ENCODE measurements around the gene C1orf159.

The C1orf159 gene

DNA sequence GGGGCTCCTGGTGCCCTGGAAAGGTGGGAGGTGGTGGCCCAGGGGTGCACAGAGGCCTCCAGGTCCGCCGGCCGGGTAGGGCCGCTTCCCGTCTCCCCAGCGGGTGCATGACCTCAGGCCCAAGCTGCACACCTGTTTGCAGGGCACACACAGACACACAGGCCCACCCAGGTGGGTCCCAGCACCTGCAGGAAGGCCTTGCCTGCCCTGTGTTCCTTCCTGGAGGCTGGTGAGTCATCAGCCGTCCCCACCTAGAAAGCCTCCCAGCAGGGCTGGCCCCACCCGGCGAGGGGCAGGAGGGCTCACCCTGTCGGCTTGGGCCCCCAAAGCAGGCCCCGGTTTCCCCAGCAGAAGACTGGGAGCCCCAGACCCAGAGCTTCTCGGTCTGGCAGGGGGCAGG lies 34.2 kb upstream of the C1orf159 start:
- H3K4me3 ChIP-seq (ENCODE audit: low read length in 2 of 2): no peak overlapping the region
- H3K27ac ChIP-seq (ENCODE audit: low read depth in 2 of 2, low read length in 2 of 2): peak overlapping the region; percentile 75 to 85
- H3K27me3 ChIP-seq (ENCODE audit: control insufficient read depth in 2 of 2, insufficient read depth in 2 of 2, low read length in 2 of 2): no peaks in the 10 kb centered on the region
- peaks cover 17 to 20% of the 10 kb centered on the region in 2 donors for H3K4me1 ChIP-seq (ENCODE audit: control insufficient read depth in 2 of 2, insufficient read depth in 2 of 2, low read length in 2 of 2)
- H3K9me3 ChIP-seq (ENCODE audit: control insufficient read depth in 2 of 2, low read length in 2 of 2): no peaks in the 10 kb centered on the region
- H3K9ac ChIP-seq (ENCODE audit: low read depth in 1 of 2, low read length in 2 of 2): peak overlapping the region; percentile 41 to 78
- H3K36me3 ChIP-seq (ENCODE audit: control insufficient read depth in 2 of 2, insufficient read depth in 2 of 2, low read length in 2 of 2): no peaks in the 10 kb centered on the region

DNA sequence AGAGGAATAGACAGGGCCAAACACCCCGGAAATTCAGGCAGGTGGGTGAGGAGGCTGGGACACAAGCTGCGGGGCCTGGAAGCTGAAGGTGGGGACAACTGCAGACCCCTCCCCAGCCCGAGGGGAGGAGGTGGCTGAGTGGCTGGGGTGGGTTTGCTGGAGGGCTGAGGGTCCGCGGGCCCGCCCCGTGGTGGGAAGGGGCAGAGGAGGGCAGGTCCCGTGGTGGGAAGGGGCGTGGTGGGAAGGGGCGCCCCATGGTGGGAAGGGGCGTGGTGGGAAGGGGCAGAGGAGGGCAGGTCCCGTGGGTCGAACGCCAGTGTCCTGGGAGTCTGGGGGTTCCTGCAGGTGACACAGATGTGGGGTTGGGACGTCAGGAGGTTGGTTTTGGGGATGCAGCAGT lies 33.5 kb upstream of the C1orf159 start:
- H3K36me3 ChIP-seq (ENCODE audit: control insufficient read depth in 2 of 2, insufficient read depth in 2 of 2, low read length in 2 of 2): no peaks in the 10 kb centered on the region
- H3K9ac ChIP-seq (ENCODE audit: low read depth in 1 of 2, low read length in 2 of 2): peak overlapping the region; percentile 41 to 78
- H3K27ac ChIP-seq (ENCODE audit: low read depth in 2 of 2, low read length in 2 of 2): peak overlapping the region; percentile 75 to 85
- H3K4me1 ChIP-seq (ENCODE audit: control insufficient read depth in 2 of 2, insufficient read depth in 2 of 2, low read length in 2 of 2): peaks cover 23 to 27% of the 10 kb centered on the region in 2 donors
- H3K9me3 ChIP-seq (ENCODE audit: control insufficient read depth in 2 of 2, low read length in 2 of 2): no peaks in the 10 kb centered on the region
- no peak overlapping the region for H3K4me3 ChIP-seq (ENCODE audit: low read length in 2 of 2)
- H3K27me3 ChIP-seq (ENCODE audit: control insufficient read depth in 2 of 2, insufficient read depth in 2 of 2, low read length in 2 of 2): no peaks in the 10 kb centered on the region

DNA sequence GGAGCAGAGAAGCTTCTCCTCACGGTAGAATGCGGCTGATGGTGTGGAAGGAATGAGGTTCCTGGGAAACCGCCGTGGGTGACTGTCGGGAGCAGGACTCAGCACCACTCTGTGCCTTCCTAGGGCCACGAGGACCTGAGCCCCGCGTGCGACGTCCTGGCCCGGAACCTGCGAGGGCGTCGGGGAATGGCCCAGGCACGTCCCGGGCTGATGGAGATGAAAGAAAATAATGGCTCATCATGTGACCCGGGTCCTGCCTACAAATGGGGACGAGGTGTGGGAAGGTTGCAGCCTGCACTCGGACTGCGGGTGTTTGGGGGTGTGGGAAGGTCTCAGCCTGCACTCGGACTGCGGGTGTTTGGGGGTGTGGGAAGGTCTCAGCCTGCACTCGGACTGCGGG lies 32.7 kb upstream of the C1orf159 start:
- Histone ChIP-seq H3K9me3 (ENCODE audit: control insufficient read depth in 2 of 2, low read length in 2 of 2) (no peaks in the 10 kb centered on the region), H3K4me3 (ENCODE audit: low read length in 2 of 2) (no peak overlapping the region), H3K27me3 (ENCODE audit: control insufficient read depth in 2 of 2, insufficient read depth in 2 of 2, low read length in 2 of 2) (no peaks in the 10 kb centered on the region), H3K9ac (ENCODE audit: low read depth in 1 of 2, low read length in 2 of 2) (no peak overlapping the region), H3K36me3 (ENCODE audit: control insufficient read depth in 2 of 2, insufficient read depth in 2 of 2, low read length in 2 of 2) (no peaks in the 10 kb centered on the region), H3K27ac (ENCODE audit: low read depth in 2 of 2, low read length in 2 of 2) (no peak overlapping the region), H3K4me1 (ENCODE audit: control insufficient read depth in 2 of 2, insufficient read depth in 2 of 2, low read length in 2 of 2) (peaks cover 31 to 35% of the 10 kb centered on the region in 2 donors)

DNA sequence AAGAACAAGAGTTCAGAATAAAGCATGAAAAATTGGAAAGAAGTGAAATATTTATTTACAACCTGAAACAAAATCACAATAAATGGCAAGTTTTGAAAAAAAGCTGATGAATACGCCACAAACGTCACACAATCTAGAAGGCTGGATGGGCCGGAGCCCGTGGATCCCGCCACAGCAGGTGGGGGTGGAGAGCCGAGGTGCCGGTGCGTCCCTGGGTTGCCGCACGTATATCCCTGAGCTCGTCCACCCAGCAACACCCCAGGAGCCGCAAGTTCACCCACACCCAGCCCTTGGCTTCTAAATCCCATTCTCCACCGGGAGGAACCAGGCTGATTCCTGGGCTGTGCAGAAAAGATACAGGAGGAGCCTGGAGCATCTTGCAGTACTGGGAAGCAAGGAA lies 32.2 kb upstream of the C1orf159 start:
- Histone ChIP-seq H3K27me3 (ENCODE audit: control insufficient read depth in 2 of 2, insufficient read depth in 2 of 2, low read length in 2 of 2) (no peaks in the 10 kb centered on the region), H3K9me3 (ENCODE audit: control insufficient read depth in 2 of 2, low read length in 2 of 2) (no peaks in the 10 kb centered on the region), H3K4me1 (ENCODE audit: control insufficient read depth in 2 of 2, insufficient read depth in 2 of 2, low read length in 2 of 2) (peaks cover 36 to 40% of the 10 kb centered on the region in 2 donors), H3K4me3 (ENCODE audit: low read length in 2 of 2) (no peak overlapping the region), H3K27ac (ENCODE audit: low read depth in 2 of 2, low read length in 2 of 2) (no peak overlapping the region), H3K9ac (ENCODE audit: low read depth in 1 of 2, low read length in 2 of 2) (no peak overlapping the region), H3K36me3 (ENCODE audit: control insufficient read depth in 2 of 2, insufficient read depth in 2 of 2, low read length in 2 of 2) (no peaks in the 10 kb centered on the region)

DNA sequence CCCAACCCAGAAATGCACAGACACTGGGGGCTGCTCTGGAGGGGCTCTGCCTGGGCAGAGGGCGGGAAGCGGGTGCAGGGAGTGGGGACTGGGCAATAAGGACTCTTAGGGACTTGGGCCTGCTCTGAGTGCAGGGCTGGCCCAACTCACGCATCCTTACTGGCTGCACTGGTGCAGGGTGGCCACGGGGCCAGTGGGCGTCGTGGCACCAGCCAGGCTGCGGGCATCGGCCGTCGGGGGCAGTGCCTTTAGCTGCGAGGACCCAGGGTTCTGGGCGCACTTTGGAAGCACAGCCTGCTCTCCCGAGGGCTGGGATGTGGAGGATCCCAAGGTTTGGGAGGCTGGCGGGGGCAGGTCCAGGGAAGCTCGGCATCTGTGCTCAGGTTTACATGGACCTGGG lies 30.7 kb upstream of the C1orf159 start:
- H3K27ac ChIP-seq (ENCODE audit: low read depth in 2 of 2, low read length in 2 of 2): no peak overlapping the region
- H3K9ac ChIP-seq (ENCODE audit: low read depth in 1 of 2, low read length in 2 of 2): no peak overlapping the region
- no peaks in the 10 kb centered on the region for H3K27me3 ChIP-seq (ENCODE audit: control insufficient read depth in 2 of 2, insufficient read depth in 2 of 2, low read length in 2 of 2)
- no peaks in the 10 kb centered on the region for H3K36me3 ChIP-seq (ENCODE audit: control insufficient read depth in 2 of 2, insufficient read depth in 2 of 2, low read length in 2 of 2)
- peaks cover 40 to 47% of the 10 kb centered on the region in 2 donors for H3K4me1 ChIP-seq (ENCODE audit: control insufficient read depth in 2 of 2, insufficient read depth in 2 of 2, low read length in 2 of 2)
- no peak overlapping the region for H3K4me3 ChIP-seq (ENCODE audit: low read length in 2 of 2)
- H3K9me3 ChIP-seq (ENCODE audit: control insufficient read depth in 2 of 2, low read length in 2 of 2): no peaks in the 10 kb centered on the region

DNA sequence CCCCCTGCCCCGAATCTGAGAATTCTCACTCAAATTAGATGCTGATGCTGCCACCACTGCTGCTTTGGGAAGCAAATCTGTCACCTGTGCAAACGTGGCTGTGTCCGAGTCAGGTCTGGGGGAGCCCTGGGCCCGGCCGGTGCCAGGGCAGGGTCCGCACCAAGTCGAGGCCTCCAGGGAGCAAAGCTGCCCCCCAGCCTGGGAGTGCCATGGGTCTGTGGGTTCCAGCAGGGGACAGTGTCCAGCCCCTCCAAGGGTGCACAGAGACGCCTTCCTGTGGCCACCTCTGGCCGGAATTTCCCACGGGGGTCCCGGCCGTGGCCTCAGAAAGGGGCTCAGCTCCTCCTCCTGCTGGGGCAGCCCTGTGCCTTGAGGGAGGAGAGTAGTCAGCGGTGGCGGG lies 30.1 kb upstream of the C1orf159 start:
- H3K4me1 ChIP-seq (ENCODE audit: control insufficient read depth in 2 of 2, insufficient read depth in 2 of 2, low read length in 2 of 2): peaks cover 40 to 47% of the 10 kb centered on the region in 2 donors
- H3K27ac ChIP-seq (ENCODE audit: low read depth in 2 of 2, low read length in 2 of 2): peak overlapping the region; percentile 9 to 98
- no peaks in the 10 kb centered on the region for H3K27me3 ChIP-seq (ENCODE audit: control insufficient read depth in 2 of 2, insufficient read depth in 2 of 2, low read length in 2 of 2)
- H3K4me3 ChIP-seq (ENCODE audit: low read length in 2 of 2): no peak overlapping the region
- no peak overlapping the region for H3K9ac ChIP-seq (ENCODE audit: low read depth in 1 of 2, low read length in 2 of 2)
- H3K36me3 ChIP-seq (ENCODE audit: control insufficient read depth in 2 of 2, insufficient read depth in 2 of 2, low read length in 2 of 2): no peaks in the 10 kb centered on the region
- H3K9me3 ChIP-seq (ENCODE audit: control insufficient read depth in 2 of 2, low read length in 2 of 2): no peaks in the 10 kb centered on the region

DNA sequence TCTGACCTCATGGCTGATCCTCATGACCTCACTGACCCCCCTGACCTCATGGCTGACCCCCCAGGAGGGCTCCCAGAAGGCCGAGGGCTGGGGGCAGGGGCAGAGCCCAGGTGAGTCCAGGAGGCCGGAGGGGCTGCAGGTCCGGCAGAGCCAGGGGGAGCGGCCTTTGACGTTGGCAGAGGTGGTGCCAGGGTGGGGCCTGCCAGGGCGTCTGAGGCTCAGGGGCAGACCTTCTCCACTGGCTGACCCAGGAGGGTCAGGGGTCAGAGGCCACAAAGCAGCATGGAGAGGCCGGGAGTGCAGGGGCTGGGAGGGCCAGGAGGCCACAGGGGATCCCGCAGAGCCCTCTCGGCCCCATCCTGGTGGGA lies 29.6 kb upstream of the C1orf159 start:
- Histone ChIP-seq H3K27me3 (ENCODE audit: control insufficient read depth in 2 of 2, insufficient read depth in 2 of 2, low read length in 2 of 2) (no peaks in the 10 kb centered on the region), H3K9me3 (ENCODE audit: control insufficient read depth in 2 of 2, low read length in 2 of 2) (no peaks in the 10 kb centered on the region), H3K36me3 (ENCODE audit: control insufficient read depth in 2 of 2, insufficient read depth in 2 of 2, low read length in 2 of 2) (no peaks in the 10 kb centered on the region), H3K4me1 (ENCODE audit: control insufficient read depth in 2 of 2, insufficient read depth in 2 of 2, low read length in 2 of 2) (peaks cover 39 to 50% of the 10 kb centered on the region in 2 donors), H3K27ac (ENCODE audit: low read depth in 2 of 2, low read length in 2 of 2) (peak overlapping the region; percentile 95 to 98), H3K9ac (ENCODE audit: low read depth in 1 of 2, low read length in 2 of 2) (peak overlapping the region in 1 of 2 donors; percentile 79), H3K4me3 (ENCODE audit: low read length in 2 of 2) (peak overlapping the region; percentile 31 to 58)

DNA sequence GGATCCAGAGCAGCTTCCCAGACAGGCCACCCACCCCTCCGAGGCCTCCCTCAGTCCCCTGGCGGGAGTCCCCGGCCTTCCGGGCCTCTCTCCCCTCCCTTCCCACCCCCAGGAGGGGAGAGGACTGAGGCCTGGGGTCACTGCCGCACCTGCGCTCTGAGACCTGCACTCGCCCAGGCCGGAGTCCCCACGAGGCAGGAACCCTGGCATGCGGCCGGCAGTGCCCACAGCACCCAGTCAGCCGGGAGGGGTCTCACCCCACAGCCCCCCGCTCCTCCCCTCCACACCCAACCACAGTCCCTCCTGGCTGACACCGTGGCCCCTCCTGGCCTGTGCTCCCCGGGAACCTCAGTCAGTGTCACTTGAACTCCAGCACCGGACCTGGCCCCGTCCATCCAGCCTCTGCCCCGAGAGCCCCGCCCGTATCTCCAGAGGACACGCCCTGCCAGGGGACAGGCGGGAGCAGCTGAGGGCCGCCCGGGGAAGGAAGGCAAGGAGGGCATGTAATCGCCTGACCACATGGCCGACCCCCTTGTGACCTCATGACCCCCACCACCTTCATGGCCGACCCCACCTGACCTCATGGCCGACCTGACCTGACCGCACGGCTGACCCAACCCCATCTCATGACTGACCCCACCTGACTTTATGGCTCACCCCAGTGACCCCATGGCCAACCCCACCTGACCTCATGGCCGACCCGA lies 29.1 kb upstream of the C1orf159 start:
- Histone ChIP-seq H3K4me3 (ENCODE audit: low read length in 2 of 2) (peak overlapping the region; percentile 31 to 58), H3K27me3 (ENCODE audit: control insufficient read depth in 2 of 2, insufficient read depth in 2 of 2, low read length in 2 of 2) (no peaks in the 10 kb centered on the region), H3K4me1 (ENCODE audit: control insufficient read depth in 2 of 2, insufficient read depth in 2 of 2, low read length in 2 of 2) (peaks cover 34 to 46% of the 10 kb centered on the region in 2 donors), H3K27ac (ENCODE audit: low read depth in 2 of 2, low read length in 2 of 2) (peak overlapping the region; percentile 95 to 98), H3K9me3 (ENCODE audit: control insufficient read depth in 2 of 2, low read length in 2 of 2) (no peaks in the 10 kb centered on the region), H3K9ac (ENCODE audit: low read depth in 1 of 2, low read length in 2 of 2) (peak overlapping the region; percentile 52 to 79), H3K36me3 (ENCODE audit: control insufficient read depth in 2 of 2, insufficient read depth in 2 of 2, low read length in 2 of 2) (no peaks in the 10 kb centered on the region)

DNA sequence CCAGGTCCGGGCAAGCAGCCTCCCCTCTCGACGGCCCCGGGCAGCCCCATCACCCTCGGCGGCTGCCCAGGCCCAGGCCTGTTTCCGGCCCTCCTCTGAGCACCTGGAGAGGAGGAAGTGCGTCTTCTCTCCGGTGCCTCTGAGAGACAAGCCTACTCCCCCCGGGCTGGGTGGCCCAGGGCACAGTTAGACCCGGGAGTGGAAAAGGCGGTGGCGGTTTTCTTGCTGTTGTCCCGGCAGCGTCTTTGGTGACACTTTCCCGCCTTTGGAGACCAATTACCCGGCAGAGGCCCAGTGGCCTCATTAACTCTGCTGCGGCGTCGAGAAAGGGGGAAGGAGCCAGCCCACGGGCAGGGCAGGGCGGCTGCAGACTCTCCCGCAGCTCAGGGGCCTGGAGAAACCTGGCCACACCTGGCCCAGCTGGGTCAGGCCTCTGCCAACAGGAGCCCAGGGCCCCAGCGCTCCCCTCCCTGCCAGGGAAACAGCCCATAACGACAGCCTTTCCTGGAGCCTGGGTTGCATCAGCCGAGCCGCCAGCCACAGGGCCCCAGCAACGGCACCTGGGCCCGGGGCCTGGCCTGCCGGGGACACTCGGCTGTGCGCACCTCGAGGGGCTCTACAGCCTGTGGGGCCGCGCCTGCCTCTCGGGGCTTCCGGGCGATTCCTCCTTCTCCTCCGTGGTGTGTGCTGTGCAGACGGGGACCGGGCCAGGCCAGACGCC lies 28.4 kb upstream of the C1orf159 start:
- Histone ChIP-seq H3K36me3 (ENCODE audit: control insufficient read depth in 2 of 2, insufficient read depth in 2 of 2, low read length in 2 of 2) (no peaks in the 10 kb centered on the region), H3K27me3 (ENCODE audit: control insufficient read depth in 2 of 2, insufficient read depth in 2 of 2, low read length in 2 of 2) (no peaks in the 10 kb centered on the region), H3K9ac (ENCODE audit: low read depth in 1 of 2, low read length in 2 of 2) (peak overlapping the region; percentile 70 to 79), H3K9me3 (ENCODE audit: control insufficient read depth in 2 of 2, low read length in 2 of 2) (no peaks in the 10 kb centered on the region), H3K4me3 (ENCODE audit: low read length in 2 of 2) (peak overlapping the region; percentile 28 to 58), H3K27ac (ENCODE audit: low read depth in 2 of 2, low read length in 2 of 2) (peak overlapping the region; percentile 95 to 98), H3K4me1 (ENCODE audit: control insufficient read depth in 2 of 2, insufficient read depth in 2 of 2, low read length in 2 of 2) (peaks cover 29 to 39% of the 10 kb centered on the region in 2 donors)

DNA sequence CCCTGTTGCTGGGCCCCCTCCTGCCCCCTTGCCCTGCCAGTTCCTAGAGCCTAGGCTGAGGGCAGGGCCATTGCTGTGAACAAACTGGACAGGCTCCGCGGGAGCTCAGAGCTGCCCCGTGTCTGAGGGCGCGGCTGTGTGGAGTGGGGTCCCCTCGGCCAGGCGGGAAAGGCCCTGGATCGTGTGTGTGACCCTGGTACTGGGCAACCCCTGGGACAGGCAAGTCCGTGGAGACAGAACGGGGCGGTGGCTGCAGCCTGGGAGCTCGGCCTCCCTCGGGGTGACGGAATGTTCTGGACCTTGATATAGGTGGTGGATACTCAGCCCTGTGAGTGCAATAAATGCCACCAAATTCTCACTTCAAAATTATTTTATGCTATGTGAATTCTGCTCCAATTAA lies 27.7 kb upstream of the C1orf159 start:
- Histone ChIP-seq H3K27me3 (ENCODE audit: control insufficient read depth in 2 of 2, insufficient read depth in 2 of 2, low read length in 2 of 2) (no peaks in the 10 kb centered on the region), H3K27ac (ENCODE audit: low read depth in 2 of 2, low read length in 2 of 2) (peak overlapping the region; percentile 95 to 98), H3K9me3 (ENCODE audit: control insufficient read depth in 2 of 2, low read length in 2 of 2) (no peaks in the 10 kb centered on the region), H3K4me3 (ENCODE audit: low read length in 2 of 2) (peak overlapping the region; percentile 28 to 58), H3K36me3 (ENCODE audit: control insufficient read depth in 2 of 2, insufficient read depth in 2 of 2, low read length in 2 of 2) (no peaks in the 10 kb centered on the region), H3K4me1 (ENCODE audit: control insufficient read depth in 2 of 2, insufficient read depth in 2 of 2, low read length in 2 of 2) (peaks cover 29 to 36% of the 10 kb centered on the region in 2 donors), H3K9ac (ENCODE audit: low read depth in 1 of 2, low read length in 2 of 2) (peak overlapping the region; percentile 70 to 79)
